Prostate gland (tissue), 2 donors: ENCODE measurements around the gene RAB15.

Experiments
- CTCF ChIP-seq, 4 experiments: fragments of 200-600 bp in 2 of 4; fragments of 450-650 bp in 2 of 4; sonication (generic) in 2 of 4; IDR thresholded peaks; 1 replicate in 3 of 4; 2 replicates in 1 of 4; pipeline ENCODE4 v1.5.1; 2016 to 2019; ENCODE audit warnings: antibody characterized with exemption in 4 of 4, mild to moderate bottlenecking in 2 of 4, moderate library complexity in 2 of 4
- POLR2A ChIP-seq: fragments of 450-650 bp; IDR thresholded peaks from one replicate; pipeline ENCODE4 v1.6.1; 2016; ENCODE audit warnings: antibody characterized with exemption, mild to moderate bottlenecking

GRCh38 chr14:64997108-64997794, 25.1 kb upstream of the RAB15 start:
- no peak for TF ChIP-seq CTCF (IDR thresholded peaks at IDR 0.05)
- no peak for TF ChIP-seq POLR2A
